Measurements from ENCODE around the gene PREP.

The PREP gene

GRCh38 chr6:105336986-105337385 lies 65.9 kb downstream of the PREP start:
- no peak for DNase-seq

- no peak for DNase-seq
Measured at GRCh38 chr6:105332576-105332975, 70.3 kb downstream of the PREP start.

- no peak for DNase-seq
Measured at GRCh38 chr6:105331927-105332326, 71.0 kb downstream of the PREP start.

- no peak for DNase-seq
Measured at GRCh38 chr6:105330913-105331312, 72.0 kb downstream of the PREP start.

- DNase-seq = no peak
Measured at GRCh38 chr6:105330364-105330763, 72.5 kb downstream of the PREP start.

- DNase-seq = peak; percentile 35
Measured at GRCh38 chr6:105326833-105327770, 75.8 kb downstream of the PREP start.

- no peak for DNase-seq
Measured at GRCh38 chr6:105326216-105326615, 76.7 kb downstream of the PREP start.

GRCh38 chr6:105324386-105324950 lies 78.4 kb downstream of the PREP start:
- peak; percentile 7 for DNase-seq

- DNase-seq = no peak
Measured at GRCh38 chr6:105322499-105323225, 80.2 kb downstream of the PREP start.

- DNase-seq = no peak
Measured at GRCh38 chr6:105321728-105322127, 81.2 kb downstream of the PREP start.

- no peak for DNase-seq
Measured at GRCh38 chr6:105321207-105321606, 81.7 kb downstream of the PREP start.

GRCh38 chr6:105320765-105321164 lies 82.1 kb downstream of the PREP start:
- DNase-seq = no peak

- DNase-seq = no peak
Measured at GRCh38 chr6:105320271-105320670, 82.6 kb downstream of the PREP start.

- peak; percentile 42 for DNase-seq
Measured at GRCh38 chr6:105319331-105319730, 83.6 kb downstream of the PREP start.

GRCh38 chr6:105318660-105319059 lies 84.2 kb downstream of the PREP start:
- peak; percentile 45 for DNase-seq

GRCh38 chr6:105317607-105318533 lies 85.0 kb downstream of the PREP start:
- no peak for DNase-seq

GRCh38 chr6:105313211-105313610 lies 89.7 kb downstream of the PREP start:
- DNase-seq = no peak

- DNase-seq = no peak
Measured at GRCh38 chr6:105310947-105311346, 91.9 kb downstream of the PREP start.

- DNase-seq = no peak
Measured at GRCh38 chr6:105310371-105310770, 92.5 kb downstream of the PREP start.

- no peak for DNase-seq
Measured at GRCh38 chr6:105308840-105309239, 94.0 kb downstream of the PREP start.

GRCh38 chr6:105305521-105305920 lies 97.4 kb downstream of the PREP start:
- no peak for DNase-seq

- DNase-seq = no peak
Measured at GRCh38 chr6:105304825-105305224, 98.1 kb downstream of the PREP start.

- DNase-seq = no peak
Measured at GRCh38 chr6:105304366-105304765, 98.5 kb downstream of the PREP start.

Data from NCI-H226 (cell line).